Karpas-422 (cell line): ENCODE results near the gene HOXD8. TPM values are rescaled to one million over a fixed set of nuclear protein-coding genes. Genes with fewer than 3 reads are reported as not detected.

Source experiments
- DNase-seq: peaks from one replicate; pipeline ENCODE4 v3.0.0-alpha.2; 2015
- H2AFZ ChIP-seq: fragments of 200-600 bp; sonication (generic); 2 replicates; pipeline ENCODE4 v1.6.1; 2014; ENCODE audit warnings: antibody characterized with exemption, low read length, mixed read lengths
- H3K27ac ChIP-seq: fragments of 200-600 bp; sonication (generic); 2 replicates; pipeline ENCODE4 v1.5.1; 2014; ENCODE audit warnings: mild to moderate bottlenecking, low read length, moderate library complexity
- H3K27me3 ChIP-seq: fragments of 200-600 bp; sonication (generic); 2 replicates; pipeline ENCODE4 v1.6.1; 2014; ENCODE audit warnings: low read length, mixed read lengths
- H3K36me3 ChIP-seq: fragments of 200-600 bp; sonication (generic); 2 replicates; pipeline ENCODE4 v1.6.1; 2014; ENCODE audit warnings: low read length, mixed read lengths; ENCODE audit not compliant: insufficient read depth
- H3K4me1 ChIP-seq: fragments of 200-600 bp; sonication (generic); 2 replicates; pipeline ENCODE4 v1.6.1; 2014; ENCODE audit warnings: mild to moderate bottlenecking, low read length, mixed read lengths
- H3K4me2 ChIP-seq: fragments of 200-600 bp; sonication (generic); 2 replicates; pipeline ENCODE4 v1.6.1; 2014; ENCODE audit warnings: low read length, low read depth, mild to moderate bottlenecking; ENCODE audit not compliant: poor library complexity, severe bottlenecking
- H3K4me3 ChIP-seq: fragments of 200-600 bp; sonication (generic); 2 replicates; pipeline ENCODE4 v1.5.1; 2014; ENCODE audit warnings: mild to moderate bottlenecking, antibody characterized with exemption, low read length, mixed read lengths
- H3K79me2 ChIP-seq: fragments of 200-600 bp; sonication (generic); 2 replicates; pipeline ENCODE4 v1.6.1; 2014; ENCODE audit warnings: mild to moderate bottlenecking, low read length, mixed read lengths
- H3K9ac ChIP-seq: fragments of 200-600 bp; sonication (generic); 2 replicates; pipeline ENCODE4 v1.6.0; 2014; ENCODE audit warnings: low read length
- H3K9me2 ChIP-seq: fragments of 200-600 bp; sonication (generic), shearing (Covaris generic); replicated peaks from 2 replicates; pipeline ENCODE4 v1.6.0; 2014; ENCODE audit warnings: mild to moderate bottlenecking, low read length, moderate library complexity; ENCODE audit not compliant: insufficient read depth
- H3K9me3 ChIP-seq: fragments of 300-700, 200-600 bp; sonication (generic); 2 replicates; pipeline ENCODE4 v1.6.1; 2014; ENCODE audit warnings: low read length, mixed read lengths
- H4K20me1 ChIP-seq: fragments of 200-600 bp; sonication (generic); 2 replicates; pipeline ENCODE4 v1.6.1; 2014; ENCODE audit warnings: mild to moderate bottlenecking, antibody characterized with exemption, low read length, low read depth; ENCODE audit not compliant: insufficient read depth
- total RNA-seq: library from RNA; depleted of rRNA; stranded (reverse); fragments of >200 nt; shearing (Covaris generic); gene quantifications from 2 replicates; pipeline ENCODE4 v1.2.3, GENCODE V29; 2014; ENCODE audit warnings: low replicate concordance

HOXD8 gene
- total RNA-seq, 1 experiment from 2014 or later, result not detected

DNA sequence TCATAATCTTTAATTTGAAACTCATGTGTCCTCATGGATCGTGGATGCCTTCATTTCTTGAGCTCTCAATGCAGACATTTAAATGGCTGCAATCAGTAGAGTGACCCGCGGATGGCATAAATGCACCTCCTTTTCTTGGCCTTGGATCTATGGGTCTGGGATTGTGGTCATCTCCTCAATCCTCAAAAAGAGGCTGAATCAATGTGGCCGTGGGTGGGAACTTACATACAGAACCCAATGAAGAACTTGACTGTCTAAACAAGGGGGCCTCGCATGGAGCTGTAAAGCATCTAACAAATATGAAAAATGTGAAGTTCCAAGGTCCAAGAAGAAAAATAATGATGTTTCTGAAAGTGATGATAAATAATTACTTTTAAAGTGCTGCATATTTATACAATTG, 34.1 kb upstream of the HOXD8 start:
- H3K4me3 ChIP-seq, result no peak overlapping the region
- H3K9me3 ChIP-seq, result no peaks in the 10 kb centered on the region
- no peak overlapping the region for H3K27ac ChIP-seq
- no peaks in the 10 kb centered on the region for H3K9me2 ChIP-seq
- H3K79me2 ChIP-seq, result no peaks in the 10 kb centered on the region
- no peak for DNase-seq
- H3K36me3 ChIP-seq, result no peaks in the 10 kb centered on the region
- no peaks in the 10 kb centered on the region for H3K27me3 ChIP-seq
- H2AFZ ChIP-seq, result no peak overlapping the region
- no peak overlapping the region for H3K9ac ChIP-seq
- H3K4me1 ChIP-seq, result peaks cover 17% of the 10 kb centered on the region
- no peak overlapping the region for H3K4me2 ChIP-seq
- no peaks in the 10 kb centered on the region for H4K20me1 ChIP-seq

DNA sequence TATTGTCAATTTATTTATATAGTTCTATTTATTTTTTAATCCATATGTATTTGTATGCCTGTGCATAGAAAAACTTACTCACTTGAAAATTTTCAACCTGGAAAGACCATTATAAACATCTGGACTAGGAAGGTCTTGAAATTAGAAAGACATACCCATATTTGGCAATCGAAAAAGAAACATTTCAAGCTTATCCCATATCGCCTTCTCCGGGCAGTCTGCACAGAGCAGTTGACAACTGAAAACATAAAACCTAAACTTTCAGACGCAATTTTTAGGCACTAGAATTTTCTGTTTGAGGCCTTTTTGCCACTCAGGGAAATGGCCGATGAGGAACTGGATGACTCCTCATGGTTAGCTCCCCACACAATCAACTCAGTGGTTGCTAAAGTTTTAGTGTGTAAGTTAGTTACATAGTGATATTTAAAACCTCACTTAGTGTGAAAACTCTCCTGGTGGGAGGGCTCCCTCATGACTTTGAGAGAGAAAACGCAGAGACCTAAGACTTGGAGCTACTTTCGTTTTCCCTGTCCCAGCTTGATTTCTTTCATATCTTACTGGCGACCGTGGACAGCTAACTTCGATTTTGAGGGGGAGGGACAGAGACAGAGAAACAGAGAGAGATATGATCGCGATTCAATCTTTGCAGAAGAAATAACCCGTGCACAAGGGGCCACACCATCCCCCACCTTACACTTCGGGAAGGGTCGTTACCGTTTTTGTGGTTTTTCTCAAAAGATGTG, 33.1 kb upstream of the HOXD8 start:
- Histone ChIP-seq H2AFZ (peak overlapping the region; percentile 97), H3K9me3 (no peaks in the 10 kb centered on the region), H4K20me1 (no peaks in the 10 kb centered on the region), H3K9me2 (no peaks in the 10 kb centered on the region), H3K4me1 (peaks cover 17% of the 10 kb centered on the region), H3K79me2 (no peaks in the 10 kb centered on the region), H3K4me3 (peak overlapping the region; percentile 69), H3K4me2 (peak overlapping the region; percentile 97), H3K27me3 (no peaks in the 10 kb centered on the region), H3K27ac (no peak overlapping the region), H3K9ac (peak overlapping the region; percentile 71), H3K36me3 (no peaks in the 10 kb centered on the region)
- peak; percentile 55 for DNase-seq

DNA sequence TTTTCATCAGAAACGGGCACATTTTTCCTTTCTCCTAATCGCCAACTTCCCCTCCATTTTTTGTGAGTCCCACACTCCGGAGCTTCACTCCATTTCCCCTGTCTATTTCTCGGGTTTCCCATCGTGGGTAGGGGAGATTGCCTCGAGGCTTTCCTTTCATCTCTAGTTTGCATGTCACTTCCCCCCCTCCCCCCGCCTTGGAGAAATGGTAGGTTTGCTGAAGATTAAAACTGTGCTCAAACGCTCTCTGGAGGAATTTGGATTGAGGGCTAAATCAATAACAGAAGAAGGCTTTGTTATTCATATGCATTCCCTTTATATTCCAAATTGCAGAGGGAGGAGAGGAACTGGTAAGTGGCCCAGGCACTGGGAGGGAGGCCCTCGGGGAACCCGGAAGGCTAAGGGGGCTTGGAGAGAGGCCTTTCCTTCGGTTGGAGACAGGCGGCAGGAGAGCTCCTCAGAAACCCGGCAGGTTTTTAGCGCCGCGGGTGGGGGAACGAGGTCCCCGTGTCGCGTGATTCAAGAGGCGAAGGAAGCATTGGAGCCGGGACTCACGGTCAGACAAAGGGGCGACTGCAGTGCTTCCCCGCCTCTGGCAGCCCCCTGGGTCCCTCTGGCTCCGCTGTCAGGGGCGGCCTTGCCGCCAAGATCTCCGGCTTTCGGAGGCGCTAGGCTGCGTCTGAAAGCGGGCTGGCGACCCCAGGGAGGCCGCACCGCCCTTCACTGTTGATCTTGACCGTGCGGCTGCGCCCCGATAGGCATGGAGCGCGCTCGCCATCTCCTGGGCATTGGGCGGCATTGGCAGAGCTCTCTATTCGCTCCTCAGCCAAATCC, 32.3 kb upstream of the HOXD8 start:
- DNase-seq, result peak; percentile 91

DNA sequence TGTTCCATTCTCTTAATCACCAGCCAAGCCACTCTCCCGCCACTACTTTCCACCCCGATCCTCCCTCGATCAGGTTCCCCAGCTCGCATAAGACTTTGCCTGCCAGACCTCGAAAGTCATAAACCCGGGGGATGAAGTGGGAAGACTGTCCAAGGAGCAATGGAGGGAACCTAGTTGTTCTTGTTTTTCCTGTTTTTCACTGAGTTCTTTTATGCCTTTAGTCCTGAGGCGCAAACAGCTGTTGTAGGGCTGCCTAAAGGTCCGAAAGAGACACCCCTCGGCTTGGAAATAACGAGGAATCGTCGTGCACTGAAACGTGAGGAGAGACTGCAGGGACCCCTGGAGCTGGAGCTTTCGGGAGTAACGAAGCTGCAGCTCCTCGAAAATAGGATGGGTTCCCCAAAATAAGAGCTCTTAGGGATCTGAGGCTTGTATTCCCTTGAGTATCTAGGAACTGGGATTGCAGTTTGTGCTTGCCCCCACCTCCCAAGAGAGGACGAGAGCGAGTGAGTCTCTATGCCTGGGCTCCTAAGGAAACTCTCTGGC, 31.6 kb upstream of the HOXD8 start:
- Histone ChIP-seq H3K4me3 (peak overlapping the region; percentile 69; the same call in 1 of the 2 replicates), H4K20me1 (no peaks in the 10 kb centered on the region), H3K9me2 (no peaks in the 10 kb centered on the region), H3K9ac (peak overlapping the region; percentile 71), H3K27me3 (no peaks in the 10 kb centered on the region), H2AFZ (no peak overlapping the region), H3K9me3 (no peaks in the 10 kb centered on the region), H3K79me2 (no peaks in the 10 kb centered on the region), H3K4me1 (peaks cover 17% of the 10 kb centered on the region), H3K36me3 (no peaks in the 10 kb centered on the region), H3K4me2 (peak overlapping the region; percentile 97), H3K27ac (no peak overlapping the region)
- DNase-seq, result no peak

More for the DNA sequence above, 32.3 kb upstream of the HOXD8 start:
- Histone ChIP-seq H4K20me1 (no peaks in the 10 kb centered on the region), H3K9me2 (no peaks in the 10 kb centered on the region), H3K27me3 (no peaks in the 10 kb centered on the region), H3K9ac (peak overlapping the region; percentile 71), H3K9me3 (no peaks in the 10 kb centered on the region), H2AFZ (peak overlapping the region; percentile 97), H3K79me2 (no peaks in the 10 kb centered on the region), H3K4me1 (peaks cover 17% of the 10 kb centered on the region), H3K4me2 (peak overlapping the region; percentile 97), H3K36me3 (no peaks in the 10 kb centered on the region), H3K4me3 (peak overlapping the region; percentile 69), H3K27ac (no peak overlapping the region)

DNA sequence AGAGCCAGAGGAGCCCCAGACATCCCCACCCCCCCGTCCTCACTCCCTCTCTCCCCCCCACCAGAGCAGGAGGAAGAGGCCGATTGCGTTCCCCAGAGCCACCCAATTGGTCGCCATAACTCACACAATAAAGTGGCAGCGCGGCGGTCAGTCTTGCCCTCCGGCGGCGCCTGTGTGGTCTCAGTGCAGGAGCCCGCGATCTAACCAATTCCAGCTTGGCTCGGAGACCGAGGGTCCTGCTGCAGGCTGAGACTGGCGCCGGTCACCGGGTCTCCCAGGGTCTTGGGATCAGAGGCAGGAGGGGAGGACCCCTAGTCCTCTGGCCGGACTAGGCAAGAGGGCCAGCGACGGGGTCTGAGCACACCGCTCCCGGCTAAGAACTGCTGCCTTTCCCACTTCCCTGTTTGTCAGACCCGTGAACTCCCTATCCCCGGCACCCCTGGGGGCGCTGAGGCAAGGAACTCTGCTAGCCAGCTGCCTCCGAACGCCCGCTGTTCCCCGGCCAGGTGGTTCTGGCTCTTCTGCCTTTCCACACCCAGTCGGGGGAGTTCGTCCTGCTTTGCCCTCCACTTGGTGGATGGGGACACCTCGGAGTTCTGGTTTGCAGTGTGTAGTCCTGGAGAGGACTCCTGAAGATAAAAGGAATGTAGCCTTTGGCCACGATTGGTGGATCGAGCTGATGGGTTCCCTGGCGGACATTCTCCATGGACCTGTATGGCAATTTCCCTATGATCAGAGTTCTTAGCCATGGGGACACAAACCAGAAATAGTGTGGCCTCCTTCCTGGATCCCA, 30.9 kb upstream of the HOXD8 start:
- peaks cover 17% of the 10 kb centered on the region for H3K4me1 ChIP-seq
- H3K4me2 ChIP-seq, result no peak overlapping the region
- H2AFZ ChIP-seq, result no peak overlapping the region
- no peak overlapping the region for H3K9ac ChIP-seq
- no peaks in the 10 kb centered on the region for H3K36me3 ChIP-seq
- H3K9me3 ChIP-seq, result no peaks in the 10 kb centered on the region
- H4K20me1 ChIP-seq, result no peaks in the 10 kb centered on the region
- no peak for DNase-seq
- H3K4me3 ChIP-seq, result no peak overlapping the region; the same call in 1 of the 2 replicates
- no peaks in the 10 kb centered on the region for H3K27me3 ChIP-seq
- H3K27ac ChIP-seq, result no peak overlapping the region
- no peaks in the 10 kb centered on the region for H3K79me2 ChIP-seq
- H3K9me2 ChIP-seq, result no peaks in the 10 kb centered on the region

- H3K9me3 ChIP-seq, result no peaks in the 10 kb centered on the region
- peaks cover 17% of the 10 kb centered on the region for H3K4me1 ChIP-seq
- H3K4me2 ChIP-seq, result no peak overlapping the region
- H3K9ac ChIP-seq, result no peak overlapping the region
- H4K20me1 ChIP-seq, result no peaks in the 10 kb centered on the region
- no peaks in the 10 kb centered on the region for H3K79me2 ChIP-seq
- H3K27me3 ChIP-seq, result no peaks in the 10 kb centered on the region
- no peak overlapping the region for H3K27ac ChIP-seq
- H3K9me2 ChIP-seq, result no peaks in the 10 kb centered on the region
- H3K36me3 ChIP-seq, result no peaks in the 10 kb centered on the region
- H3K4me3 ChIP-seq, result no peak overlapping the region
- no peak overlapping the region for H2AFZ ChIP-seq
- DNase-seq, result no peak
Observed at GRCh38 chr2:176099159-176099727, 30.3 kb upstream of the HOXD8 start.

- Histone ChIP-seq H4K20me1 (no peaks in the 10 kb centered on the region), H3K4me3 (no peak within 1 kb of the TSS), H3K4me2 (no peak within 1 kb of the TSS), H3K4me1 (peaks cover 17% of the 10 kb centered on the region), H3K36me3 (no peaks in the 10 kb centered on the region), H3K79me2 (no peaks in the 10 kb centered on the region), H3K9me2 (no peaks in the 10 kb centered on the region), H3K27me3 (no peaks in the 10 kb centered on the region), H3K9ac (no peak within 1 kb of the TSS), H3K27ac (no peak within 1 kb of the TSS), H2AFZ (no peak within 1 kb of the TSS), H3K9me3 (no peaks in the 10 kb centered on the region)
- no peak for DNase-seq
Observed at GRCh38 chr2:176099728-176100546, 29.6 kb upstream of the HOXD8 start, which contains the start of gene HOXD12. TSS of gene HOXD12 (plus strand) at chr2:176099795. CDS start at chr2:176099802, 7 bp downstream.
